Measurements from ENCODE around the gene DNAJC5G. TPM values are rescaled to one million over a fixed set of nuclear protein-coding genes. Genes with fewer than 3 reads are reported as not detected.
"Not testable (repeated sequence)": the region's sequence is repeated elsewhere in the genome, so short reads cannot be mapped to it uniquely, and the experiment has no call there.

The DNAJC5G gene
- polyA plus RNA-seq, 3 donors, result 0.59 to 1.7 (median 1.4) TPM

DNA sequence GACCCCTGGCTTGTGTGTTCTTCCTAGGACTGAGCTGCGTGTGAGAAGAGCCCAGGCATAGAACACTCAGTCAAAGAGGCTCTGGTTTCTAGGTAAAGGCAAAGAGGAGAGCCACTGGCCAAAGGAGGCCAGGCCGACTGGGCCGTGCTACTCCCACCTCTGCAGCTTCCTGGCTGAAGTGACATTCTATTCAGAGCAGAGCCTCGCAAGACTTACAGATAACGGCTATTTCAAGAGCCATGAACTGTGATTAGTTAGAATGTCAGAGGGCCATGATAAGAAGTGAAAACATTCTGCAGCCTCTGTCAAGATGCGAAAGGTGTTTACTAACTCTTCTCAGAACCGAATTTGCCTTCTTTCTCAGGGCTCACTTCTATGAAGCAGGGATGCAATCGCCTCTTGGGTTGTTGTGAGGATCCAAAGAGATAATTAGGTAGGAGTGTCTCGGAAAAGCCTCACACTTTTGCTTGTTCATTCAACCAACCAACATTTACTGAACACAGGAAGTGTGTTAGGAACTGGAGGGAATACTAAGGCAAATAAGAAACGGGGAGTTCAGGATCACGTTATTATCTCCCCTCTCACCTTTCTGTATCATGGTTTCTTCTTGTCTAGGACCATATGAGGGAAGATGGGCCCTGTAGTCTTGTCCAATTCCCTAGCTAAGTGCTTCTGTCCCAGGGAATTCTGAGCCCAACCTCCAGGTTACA is 3.4 kb upstream of the DNAJC5G start:
- no peak for DNase-seq (ENCODE audit: extremely low read depth in 1 of 11, low read depth in 9 of 11, low spot score in 4 of 11)

DNA sequence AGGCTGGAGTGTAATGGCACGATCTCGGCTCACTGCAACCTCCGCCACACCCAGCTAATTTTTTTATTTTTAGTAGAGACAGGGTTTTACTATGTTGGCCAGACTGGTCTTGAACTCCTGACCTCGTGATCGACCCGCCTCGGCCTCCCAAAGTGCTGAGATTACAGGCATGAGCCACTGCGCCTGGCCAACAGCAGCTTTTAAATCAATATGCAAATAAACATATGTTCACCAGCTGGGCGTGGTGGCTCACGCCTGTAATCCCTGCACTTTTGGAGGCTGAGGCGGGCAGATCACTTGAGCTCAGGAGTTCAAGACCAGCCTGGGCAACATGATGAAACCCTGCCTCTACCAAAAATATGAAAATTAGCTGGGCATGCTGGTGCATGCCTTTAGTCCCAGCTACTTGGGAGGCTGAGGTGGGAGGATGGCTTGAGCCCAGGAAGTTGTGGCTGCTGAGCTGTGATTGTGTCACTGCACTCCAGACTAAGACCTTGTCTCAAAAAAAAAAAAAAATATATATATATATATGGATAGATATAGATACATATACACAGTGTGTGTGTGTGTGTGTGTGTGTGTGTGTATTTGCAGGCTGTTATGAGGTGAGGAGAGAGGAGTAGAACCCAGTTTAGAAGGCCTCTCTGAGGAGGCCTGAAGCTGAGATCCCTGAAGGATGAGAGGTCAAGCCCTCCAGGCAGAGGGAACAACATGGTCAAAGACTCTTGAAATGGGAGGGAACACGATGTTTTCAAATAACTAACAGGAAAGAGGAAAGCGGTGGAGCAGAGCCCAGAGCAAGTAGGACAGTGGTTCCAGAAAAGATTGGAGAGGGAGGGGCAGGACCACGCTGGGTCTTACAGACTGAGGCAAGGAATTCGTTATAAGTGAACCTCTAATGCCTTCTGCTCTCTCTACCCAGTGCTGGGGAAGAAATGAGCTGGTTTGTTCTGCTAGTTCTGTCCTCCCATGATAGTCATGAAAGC is 2.4 kb upstream of the DNAJC5G start:
- DNase-seq (ENCODE audit: extremely low read depth in 1 of 11, low read depth in 9 of 11, low spot score in 4 of 11), result not testable (repeated sequence)

DNA sequence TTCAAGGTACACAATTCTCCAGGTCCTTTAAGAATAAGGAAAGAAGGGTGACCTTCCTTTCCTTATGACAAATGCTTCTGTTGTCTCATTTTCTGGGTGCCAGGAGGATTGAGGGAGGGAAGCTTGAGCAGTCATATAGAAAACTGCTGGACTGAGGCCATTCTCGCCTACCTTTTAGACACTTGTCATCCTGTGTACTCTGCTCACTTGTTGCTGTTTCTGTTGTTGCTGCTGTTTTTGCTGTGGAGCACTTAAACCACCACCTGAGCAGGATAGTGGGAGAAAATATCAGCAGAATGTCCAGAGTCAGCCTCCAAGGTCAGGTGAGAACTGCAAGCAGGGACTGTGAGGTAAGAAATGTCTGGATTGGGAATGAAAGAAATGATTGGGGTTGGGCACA is 2.8 kb downstream of the DNAJC5G start:
- no peak for DNase-seq (ENCODE audit: extremely low read depth in 1 of 11, low read depth in 9 of 11, low spot score in 4 of 11)

DNA sequence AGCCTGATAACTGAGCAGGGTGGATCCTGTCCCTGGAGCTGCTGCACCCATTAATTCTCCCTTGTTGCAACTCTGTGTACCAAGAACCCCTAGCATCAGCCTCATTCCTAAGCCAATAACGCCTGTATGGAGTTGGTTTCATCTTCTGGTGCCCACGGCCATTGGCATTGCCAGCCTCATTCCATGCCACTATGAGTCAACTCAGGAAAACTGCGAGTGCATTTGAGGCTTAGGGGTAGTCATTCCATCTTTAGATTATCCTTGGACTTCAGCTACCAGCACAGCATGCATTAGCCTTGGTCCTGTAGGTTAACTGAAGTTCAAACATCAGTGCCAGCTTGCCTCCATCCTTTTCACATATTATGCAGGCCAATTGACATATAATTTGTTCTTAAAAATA is 5.6 kb downstream of the DNAJC5G start:
- DNase-seq (ENCODE audit: extremely low read depth in 1 of 11, low read depth in 9 of 11, low spot score in 4 of 11), result no peak

DNA sequence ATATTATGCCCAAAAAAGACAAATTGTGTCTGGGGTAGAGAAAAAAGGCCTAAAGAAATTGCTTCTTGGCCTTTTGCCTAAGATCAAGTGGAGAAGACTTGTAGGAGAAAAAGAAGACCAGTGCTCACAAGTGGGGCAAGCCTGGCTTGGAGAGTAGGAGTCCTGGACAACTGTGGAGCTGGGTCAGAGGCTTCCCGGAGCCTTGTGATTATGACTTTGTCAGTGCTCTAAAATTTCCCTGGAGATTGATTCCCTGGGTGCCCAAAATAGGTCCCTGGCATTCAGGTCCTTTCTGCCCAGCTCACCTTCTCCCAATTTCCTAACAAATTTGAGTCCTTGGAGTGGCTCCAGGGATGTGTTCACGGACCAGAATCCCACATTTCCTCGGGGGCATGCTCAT is 6.2 kb downstream of the DNAJC5G start:
- DNase-seq (ENCODE audit: extremely low read depth in 1 of 11, low read depth in 9 of 11, low spot score in 4 of 11), result no peak

DNA sequence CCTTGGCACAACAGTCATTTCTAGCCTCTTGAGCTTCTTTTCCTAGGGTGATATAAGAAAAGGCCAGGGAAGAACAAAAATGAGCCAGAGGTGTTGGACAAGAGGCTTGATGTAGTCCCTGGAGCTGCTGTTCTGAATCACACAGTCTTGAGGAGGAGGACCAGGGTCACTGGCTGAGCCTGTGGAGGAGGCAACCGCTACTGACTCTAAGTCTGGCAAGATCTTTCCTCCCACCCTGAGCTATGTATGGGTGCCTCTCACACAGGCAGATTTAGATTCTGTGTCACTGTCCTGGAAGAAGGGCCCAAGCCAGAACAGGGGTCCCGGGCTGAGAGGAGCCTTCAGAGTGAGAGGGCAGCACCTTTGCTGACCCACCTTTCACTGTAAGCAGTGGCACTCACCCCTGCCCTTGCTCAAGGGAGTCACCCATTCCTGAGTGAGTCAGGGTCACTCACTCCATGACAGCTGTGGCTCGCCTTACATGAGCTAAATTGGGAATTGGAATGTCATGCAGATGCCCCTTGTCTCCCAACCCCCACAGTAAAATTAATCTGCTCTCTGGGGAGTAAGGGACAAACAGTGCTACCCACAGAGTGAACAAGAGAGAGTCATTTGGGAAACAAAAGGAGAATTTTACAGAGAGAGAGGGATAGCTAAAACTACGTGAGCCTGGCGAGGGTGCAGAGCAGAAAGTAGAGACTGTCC is 6.8 kb downstream of the DNAJC5G start, which contains the start of gene TRIM54:
TSS of gene TRIM54 (plus strand) at position 575 of the 705 bp plus-strand sequence. CDS start 303 bp downstream, outside the sequence.
- no peak for DNase-seq (ENCODE audit: extremely low read depth in 1 of 11, low read depth in 9 of 11, low spot score in 4 of 11)

DNA sequence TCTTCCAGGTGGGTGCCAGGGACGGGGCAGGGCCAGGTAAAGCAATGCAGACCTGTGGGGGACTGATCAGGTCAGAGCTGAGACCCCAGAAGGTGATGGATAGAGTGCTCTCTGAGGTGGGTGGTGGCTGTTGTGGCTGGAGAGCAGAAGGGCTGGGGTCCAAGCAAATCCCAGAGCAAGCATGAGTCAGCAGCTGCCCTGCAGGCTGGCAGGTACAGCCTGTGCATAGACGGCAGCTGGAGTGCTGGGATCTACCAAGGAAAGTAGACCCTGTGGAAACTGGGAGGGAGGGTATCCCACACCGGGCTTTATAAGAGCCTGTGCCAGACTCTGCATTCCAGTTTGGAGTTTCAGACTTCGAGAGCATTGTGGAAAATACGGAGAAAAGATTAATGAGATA is 7.7 kb downstream of the DNAJC5G start:
- no peak for DNase-seq (ENCODE audit: extremely low read depth in 1 of 11, low read depth in 9 of 11, low spot score in 4 of 11)

DNA sequence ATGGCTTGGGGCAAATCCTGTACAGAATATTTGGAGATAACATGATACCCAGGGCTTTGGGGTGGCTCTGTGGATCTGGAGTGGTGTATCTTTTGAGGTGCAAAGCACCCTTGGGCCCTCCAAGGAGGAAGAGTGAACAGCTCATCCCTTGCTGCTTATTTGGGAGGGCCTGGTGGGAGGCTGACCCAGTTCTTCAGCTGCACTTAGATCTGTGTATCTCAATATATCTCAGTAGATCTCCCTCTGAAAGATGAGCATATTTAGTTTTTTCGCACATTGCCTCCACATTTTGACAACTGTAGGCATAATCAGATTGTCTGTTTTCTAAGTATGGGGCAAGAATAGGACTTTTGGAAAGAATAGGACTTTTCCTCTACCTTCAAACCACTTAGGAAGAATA is 9.8 kb downstream of the DNAJC5G start:
- DNase-seq (ENCODE audit: extremely low read depth in 1 of 11, low read depth in 9 of 11, low spot score in 4 of 11), result no peak

DNA sequence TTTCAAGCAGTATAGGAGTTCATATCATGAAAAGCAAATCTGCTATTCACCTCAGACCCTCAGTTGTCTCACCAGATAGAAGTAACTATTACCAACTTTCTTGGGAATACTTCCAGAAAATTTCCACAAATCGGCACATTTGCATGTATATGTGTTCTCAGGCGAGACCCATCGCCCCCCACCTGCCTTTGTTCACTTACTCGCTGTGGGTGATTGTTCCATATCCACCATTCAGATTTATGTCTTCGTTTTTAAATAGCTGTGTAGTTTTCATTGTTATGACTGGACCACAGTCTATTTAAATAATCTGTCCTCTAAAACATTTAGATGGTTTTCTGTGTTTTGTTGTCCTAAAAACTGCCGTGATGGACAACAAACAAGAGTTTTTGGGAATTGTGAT is 10.2 kb downstream of the DNAJC5G start:
- no peak for DNase-seq (ENCODE audit: extremely low read depth in 1 of 11, low read depth in 9 of 11, low spot score in 4 of 11)

DNA sequence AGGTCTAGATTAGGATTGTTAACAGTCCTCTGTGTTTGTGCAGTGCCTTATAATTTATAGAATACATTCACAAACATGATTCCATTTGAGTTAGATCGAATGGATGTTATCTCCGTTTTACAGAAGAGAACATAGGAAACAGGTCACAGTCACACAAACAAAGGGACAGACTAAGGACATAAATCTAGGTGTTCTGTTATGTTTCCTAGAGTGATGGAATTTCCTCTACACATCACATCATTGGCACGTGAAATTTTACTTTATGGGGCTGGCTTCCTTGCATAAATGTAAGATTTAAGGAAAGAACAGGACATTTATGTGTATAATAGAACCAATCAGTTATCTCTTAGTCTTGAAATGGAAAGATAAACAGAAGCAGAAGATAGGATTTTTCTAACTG is 13.4 kb downstream of the DNAJC5G start:
- DNase-seq (ENCODE audit: extremely low read depth in 1 of 11, low read depth in 9 of 11, low spot score in 4 of 11), result no peak

DNA sequence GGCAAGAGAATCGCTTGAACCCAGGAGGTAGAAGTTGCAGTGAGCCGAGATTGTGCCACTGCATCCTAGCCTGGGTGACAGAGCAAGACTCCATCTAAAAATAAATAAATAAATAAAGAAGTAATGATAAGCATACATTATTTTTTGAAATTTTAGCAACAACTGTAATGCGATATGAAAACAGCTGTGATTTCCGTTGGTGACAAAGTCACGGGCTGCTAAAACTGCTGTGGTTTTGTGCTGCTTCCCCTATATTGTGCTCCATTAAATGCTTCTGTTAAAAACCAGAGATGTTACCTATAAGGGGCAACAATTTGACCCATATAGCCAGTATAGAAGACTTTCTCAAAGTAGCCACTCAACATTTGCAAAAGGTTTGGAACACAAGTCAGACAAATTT is 15.3 kb downstream of the DNAJC5G start:
- no peak for DNase-seq (ENCODE audit: extremely low read depth in 1 of 11, low read depth in 9 of 11, low spot score in 4 of 11)

DNA sequence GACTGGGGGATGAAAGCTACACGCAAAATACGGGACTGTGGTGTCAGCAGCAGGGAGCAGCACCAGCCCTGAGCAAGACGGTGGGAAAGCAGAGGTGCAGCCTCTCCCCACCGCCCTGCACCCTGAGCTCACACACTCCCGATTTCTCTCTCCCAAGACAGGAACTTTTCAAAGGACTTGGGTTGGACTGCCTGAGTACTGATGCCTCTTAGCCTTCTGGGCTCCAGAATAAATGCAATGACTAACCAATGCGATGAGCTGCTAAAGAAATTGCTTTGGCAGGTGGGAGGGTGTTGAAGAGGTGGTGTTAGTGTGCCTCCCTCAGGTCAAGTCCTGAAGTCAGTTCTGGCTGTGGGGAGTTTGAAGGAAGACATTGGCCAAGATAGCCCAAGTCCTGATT is 16.6 kb downstream of the DNAJC5G start:
- DNase-seq (ENCODE audit: extremely low read depth in 1 of 11, low read depth in 9 of 11, low spot score in 4 of 11), result no peak

DNA sequence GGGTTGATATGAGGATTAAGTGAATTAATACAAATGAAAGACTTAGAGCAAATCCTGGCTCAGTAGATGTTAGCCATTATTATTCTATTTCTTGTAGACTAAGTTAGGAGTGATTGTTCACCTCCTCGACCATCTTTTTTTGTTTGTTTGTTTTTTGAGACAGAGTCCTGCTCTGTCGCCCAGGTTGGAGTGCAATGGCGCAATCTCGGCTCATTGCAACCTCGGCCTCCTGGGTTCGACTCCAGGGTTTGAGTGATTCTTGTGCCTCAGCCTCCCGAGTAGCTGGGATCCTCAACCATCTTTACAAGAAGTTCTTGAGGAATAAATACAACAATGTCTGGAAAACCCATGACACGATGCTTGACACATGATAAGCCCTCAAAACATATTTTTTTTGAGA is 19.7 kb downstream of the DNAJC5G start:
- DNase-seq (ENCODE audit: extremely low read depth in 1 of 11, low read depth in 9 of 11, low spot score in 4 of 11), result no peak

DNA sequence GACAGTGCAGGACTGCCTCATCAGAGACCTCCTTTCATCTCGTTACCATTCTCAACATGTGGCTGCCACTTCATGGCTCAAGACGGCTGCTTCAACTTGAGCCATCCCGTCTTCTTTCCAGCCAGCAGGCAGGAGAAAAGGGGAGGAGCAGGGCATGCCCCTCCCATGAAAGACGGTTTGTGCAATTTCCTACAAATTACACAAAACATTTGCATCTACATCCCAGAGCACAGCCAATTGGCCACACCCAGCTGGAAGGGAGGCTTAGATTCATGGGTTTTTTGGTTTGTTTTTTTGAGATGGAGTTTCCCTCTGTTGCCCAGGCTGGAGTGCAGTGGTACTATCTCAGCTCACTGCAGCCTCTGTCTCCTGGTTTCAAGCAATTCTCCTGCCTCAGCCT is 21.2 kb downstream of the DNAJC5G start:
- DNase-seq (ENCODE audit: extremely low read depth in 1 of 11, low read depth in 9 of 11, low spot score in 4 of 11), result no peak

DNA sequence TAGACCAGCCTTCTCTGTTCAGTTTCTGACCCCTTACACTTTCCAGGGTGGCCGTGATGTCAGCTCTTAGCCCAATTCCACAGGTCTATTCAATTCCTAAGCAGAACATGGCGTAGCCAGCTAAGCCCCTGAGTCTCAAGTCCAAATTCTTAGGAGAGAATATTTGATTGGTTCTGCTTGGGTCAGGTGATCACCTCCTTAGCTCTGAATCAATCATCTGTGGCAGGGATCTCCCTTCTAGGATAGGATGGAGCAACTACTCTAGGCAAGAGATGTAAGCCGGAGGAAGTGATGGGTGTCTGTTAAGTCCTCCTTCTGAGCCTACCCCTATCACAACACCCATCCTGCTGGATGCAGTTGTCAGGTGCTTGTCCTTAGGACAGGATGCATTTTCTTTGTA is 22.0 kb downstream of the DNAJC5G start:
- no peak for DNase-seq (ENCODE audit: extremely low read depth in 1 of 11, low read depth in 9 of 11, low spot score in 4 of 11)

DNA sequence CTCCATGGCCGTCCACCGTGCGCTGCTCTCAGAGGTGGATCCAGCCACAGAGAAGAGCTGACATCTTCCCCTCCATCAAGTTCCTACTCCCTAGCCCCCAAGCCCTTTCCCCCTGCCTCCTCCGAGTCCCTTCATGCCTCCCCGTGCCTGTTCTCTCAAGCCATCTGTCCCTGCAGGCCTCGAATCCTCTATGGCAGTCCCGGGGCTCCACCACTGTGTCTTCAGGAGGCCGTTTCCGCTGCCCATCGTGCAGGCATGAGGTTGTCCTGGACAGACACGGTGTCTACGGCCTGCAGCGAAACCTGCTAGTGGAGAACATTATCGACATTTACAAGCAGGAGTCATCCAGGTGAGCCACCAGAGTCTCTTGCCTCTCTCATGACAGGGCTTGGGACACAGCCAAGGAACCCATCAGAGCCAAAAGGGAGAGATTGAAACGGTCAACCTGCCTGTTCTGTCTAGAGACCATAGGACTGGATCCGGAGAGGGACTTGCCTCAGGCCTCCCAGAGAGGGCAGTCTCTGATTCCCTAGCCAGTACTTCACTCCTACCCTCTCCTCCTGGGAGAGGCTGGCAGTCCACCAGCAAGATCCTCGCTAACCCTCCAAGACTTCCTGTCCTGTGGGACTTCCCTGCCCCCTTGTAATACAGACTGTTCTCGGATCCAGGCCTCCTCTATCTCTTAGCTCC is 23.3 kb downstream of the DNAJC5G start:
- no peak for DNase-seq (ENCODE audit: extremely low read depth in 1 of 11, low read depth in 9 of 11, low spot score in 4 of 11)

DNA sequence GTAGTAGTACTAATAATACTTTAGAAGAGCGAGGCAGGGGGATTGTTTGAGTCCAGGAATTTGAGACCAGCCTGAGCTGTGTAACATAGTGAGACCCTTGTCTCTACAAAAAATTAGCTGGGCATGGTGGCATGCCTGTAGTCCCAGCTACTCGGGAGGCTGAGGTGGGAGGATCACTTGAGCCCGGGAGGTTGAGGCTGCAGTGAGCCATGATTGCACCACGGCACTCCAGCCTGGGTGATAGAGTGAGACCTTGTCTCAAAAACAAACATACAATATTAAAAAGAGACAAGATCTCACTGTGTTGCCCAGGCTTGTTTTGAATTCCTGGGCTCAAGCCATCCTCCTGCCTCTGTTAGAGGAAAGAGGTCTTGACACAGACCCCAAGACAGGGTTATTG is 25.4 kb downstream of the DNAJC5G start:
- DNase-seq (ENCODE audit: extremely low read depth in 1 of 11, low read depth in 9 of 11, low spot score in 4 of 11), result not testable (repeated sequence)

DNA sequence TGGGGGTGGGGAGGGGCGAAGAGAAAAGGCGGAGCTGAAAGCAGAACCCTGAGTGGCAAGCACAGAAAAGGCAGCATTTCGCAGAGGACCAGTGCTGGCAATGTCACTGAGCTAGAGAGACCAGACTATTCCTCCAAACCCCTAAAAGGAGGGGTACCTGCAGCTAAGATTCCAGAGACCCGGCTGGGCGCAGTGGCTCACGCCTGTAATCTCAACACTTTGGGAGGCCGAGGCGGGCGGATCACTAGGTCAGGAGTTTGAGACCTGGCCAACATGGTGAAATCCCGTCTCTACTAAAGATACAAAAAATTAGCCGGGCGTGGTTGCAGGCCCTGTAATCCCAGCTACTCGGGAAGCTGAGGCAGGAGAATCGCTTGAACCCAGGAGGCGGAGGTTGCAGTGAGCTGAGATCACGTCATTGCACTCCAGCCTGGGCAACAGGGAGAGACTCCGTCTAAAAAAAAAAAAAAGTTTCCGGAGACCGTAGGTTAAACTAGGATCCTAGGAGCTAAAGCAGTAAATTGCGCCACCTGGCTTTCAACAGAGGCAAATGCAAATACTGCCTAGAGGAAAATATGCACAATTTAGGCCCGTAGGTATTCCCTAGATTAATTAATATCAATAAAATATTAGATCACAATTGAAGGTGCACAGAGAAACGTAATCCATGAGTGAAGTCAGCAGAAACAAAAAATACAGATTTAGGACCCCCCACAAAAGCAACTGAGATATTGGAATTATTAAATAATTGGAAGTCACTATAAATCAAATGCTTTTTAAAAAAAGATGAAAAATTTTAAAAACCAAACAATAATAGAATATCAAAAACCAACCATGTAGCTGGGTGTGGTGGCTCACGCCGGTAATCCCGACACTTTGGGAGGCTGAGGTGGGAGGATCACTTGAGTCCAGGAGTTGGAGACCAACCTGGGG is 28.1 kb downstream of the DNAJC5G start:
- DNase-seq (ENCODE audit: extremely low read depth in 1 of 11, low read depth in 9 of 11, low spot score in 4 of 11), result peak in 1 of 11 donors; percentile 59

Measured in renal cortex interstitium (tissue), 11 donors.